Measurements from ENCODE around the gene KIF2A. TPM values are rescaled to one million over a fixed set of nuclear protein-coding genes. Genes with fewer than 3 reads are reported as not detected.

The KIF2A gene
- total and polyA plus RNA-seq, 2 of the 8 experiments (the other 6 are each of a cell fraction or from before 2014, with no cell fraction given), result 18.4 to 97.1 TPM

DNA sequence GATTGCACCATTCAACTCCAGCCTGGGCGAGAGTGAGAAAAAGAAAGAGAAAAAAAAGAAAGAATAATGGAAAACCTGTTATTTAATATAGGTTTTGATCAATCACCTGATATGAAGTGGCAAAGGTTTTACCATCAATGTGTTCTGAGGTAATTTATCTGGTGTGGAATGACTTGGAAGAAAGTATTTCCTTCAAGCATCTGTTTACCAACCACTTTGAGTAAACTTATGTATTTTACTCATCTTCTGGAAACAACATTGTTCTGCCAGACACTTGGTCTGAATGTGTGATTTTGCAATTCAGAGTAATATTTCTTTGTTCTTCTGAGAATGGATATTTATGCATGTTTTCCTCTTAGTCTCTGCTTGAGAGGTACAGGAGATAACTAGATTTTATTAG, 24.3 kb downstream of the KIF2A start (continued):
- no peak for TF ChIP-seq POLR2AphosphoS5 (IDR thresholded peaks at IDR 0.05; ENCODE audit: low read depth, low read length)
- no peak for TF ChIP-seq TAF1 (IDR thresholded peaks at IDR 0.05; ENCODE audit: low read depth, low read length)
- no peak for TF ChIP-seq RAD21 (IDR thresholded peaks at IDR 0.05 in 1 of 2, conservative IDR thresholded peaks at IDR 0.05 in 1 of 2; ENCODE audit: low read depth in 2 of 2, low read length in 2 of 2)
- TF ChIP-seq, protein P1, sequence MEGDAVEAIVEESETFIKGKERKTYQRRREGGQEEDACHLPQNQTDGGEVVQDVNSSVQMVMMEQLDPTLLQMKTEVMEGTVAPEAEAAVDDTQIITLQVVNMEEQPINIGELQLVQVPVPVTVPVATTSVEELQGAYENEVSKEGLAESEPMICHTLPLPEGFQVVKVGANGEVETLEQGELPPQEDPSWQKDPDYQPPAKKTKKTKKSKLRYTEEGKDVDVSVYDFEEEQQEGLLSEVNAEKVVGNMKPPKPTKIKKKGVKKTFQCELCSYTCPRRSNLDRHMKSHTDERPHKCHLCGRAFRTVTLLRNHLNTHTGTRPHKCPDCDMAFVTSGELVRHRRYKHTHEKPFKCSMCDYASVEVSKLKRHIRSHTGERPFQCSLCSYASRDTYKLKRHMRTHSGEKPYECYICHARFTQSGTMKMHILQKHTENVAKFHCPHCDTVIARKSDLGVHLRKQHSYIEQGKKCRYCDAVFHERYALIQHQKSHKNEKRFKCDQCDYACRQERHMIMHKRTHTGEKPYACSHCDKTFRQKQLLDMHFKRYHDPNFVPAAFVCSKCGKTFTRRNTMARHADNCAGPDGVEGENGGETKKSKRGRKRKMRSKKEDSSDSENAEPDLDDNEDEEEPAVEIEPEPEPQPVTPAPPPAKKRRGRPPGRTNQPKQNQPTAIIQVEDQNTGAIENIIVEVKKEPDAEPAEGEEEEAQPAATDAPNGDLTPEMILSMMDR (IDR thresholded peaks at IDR 0.05; ENCODE audit: control extremely low read depth in 1 of 3, insufficient read depth in 1 of 3, low read depth in 1 of 3, low read length in 3 of 3), result no peak
- no peak for TF ChIP-seq RNF2 (IDR thresholded peaks at IDR 0.05; ENCODE audit: borderline replicate concordance, low read depth, low read length, missing control alignments, poor library complexity, severe bottlenecking)
- no peak for TF ChIP-seq BRCA1 (IDR thresholded peaks at IDR 0.05; ENCODE audit: low read depth, low read length)
- TF ChIP-seq KDM4A (IDR thresholded peaks at IDR 0.05; ENCODE audit: low read depth, low read length, severe bottlenecking), result no peak

All from H1 (cell line).